Measurements from ENCODE around the gene TMPRSS9.

- TF ChIP-seq, protein P1, sequence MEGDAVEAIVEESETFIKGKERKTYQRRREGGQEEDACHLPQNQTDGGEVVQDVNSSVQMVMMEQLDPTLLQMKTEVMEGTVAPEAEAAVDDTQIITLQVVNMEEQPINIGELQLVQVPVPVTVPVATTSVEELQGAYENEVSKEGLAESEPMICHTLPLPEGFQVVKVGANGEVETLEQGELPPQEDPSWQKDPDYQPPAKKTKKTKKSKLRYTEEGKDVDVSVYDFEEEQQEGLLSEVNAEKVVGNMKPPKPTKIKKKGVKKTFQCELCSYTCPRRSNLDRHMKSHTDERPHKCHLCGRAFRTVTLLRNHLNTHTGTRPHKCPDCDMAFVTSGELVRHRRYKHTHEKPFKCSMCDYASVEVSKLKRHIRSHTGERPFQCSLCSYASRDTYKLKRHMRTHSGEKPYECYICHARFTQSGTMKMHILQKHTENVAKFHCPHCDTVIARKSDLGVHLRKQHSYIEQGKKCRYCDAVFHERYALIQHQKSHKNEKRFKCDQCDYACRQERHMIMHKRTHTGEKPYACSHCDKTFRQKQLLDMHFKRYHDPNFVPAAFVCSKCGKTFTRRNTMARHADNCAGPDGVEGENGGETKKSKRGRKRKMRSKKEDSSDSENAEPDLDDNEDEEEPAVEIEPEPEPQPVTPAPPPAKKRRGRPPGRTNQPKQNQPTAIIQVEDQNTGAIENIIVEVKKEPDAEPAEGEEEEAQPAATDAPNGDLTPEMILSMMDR (conservative IDR thresholded peaks at IDR 0.05; ENCODE audit: low read depth, low read length): no peak
- TF ChIP-seq EZH2phosphoT487 (IDR thresholded peaks at IDR 0.05; ENCODE audit: borderline replicate concordance, low read length): no peak
Measured at GRCh38 chr19:2335848-2336247, 24.2 kb upstream of the TMPRSS9 start.

Measured in PC-3 (cell line).